Upper lobe of left lung (tissue), 6 donors: ENCODE data around the gene PLXNA3. TPM values are rescaled to one million over a fixed set of nuclear protein-coding genes. Genes with fewer than 3 reads are reported as not detected.

Source experiments
- ATAC-seq, 2 donors: fragments of 200-7000 bp; cut with Tn5 transposase; one replicate each; pipeline ENCODE4 v1.9.1; 2022; ENCODE audit warnings: mild to moderate bottlenecking in 2 of 2, moderate library complexity in 2 of 2; ENCODE audit not compliant: low FRiP score in 2 of 2
- DNase-seq, 2 donors: peaks; one replicate each; pipeline ENCODE4 v3.0.0-alpha.2; 2019 to 2020
- H3K27ac ChIP-seq, 4 donors: fragments of 200-600 bp; sonication (generic); one replicate each; pipeline ENCODE4 v1.5.1; 2016 to 2019
- H3K27me3 ChIP-seq, 4 donors: fragments of 200-600 bp; sonication (generic); one replicate each; pipeline ENCODE4 v1.5.1; 2017 to 2019
- H3K36me3 ChIP-seq, 4 donors: fragments of 200-600 bp; sonication (generic); one replicate each; pipeline ENCODE4 v1.5.1; 2016 to 2019
- H3K4me1 ChIP-seq, 4 donors: fragments of 200-600 bp; sonication (generic); one replicate each; pipeline ENCODE4 v1.5.1; 2018 to 2019
- H3K4me3 ChIP-seq, 4 donors: fragments of 200-600 bp; sonication (generic); one replicate each; pipeline ENCODE4 v1.5.1; 2017 to 2019; ENCODE audit warnings: mild to moderate bottlenecking in 2 of 4, moderate library complexity in 1 of 4
- H3K9me3 ChIP-seq, 4 donors: fragments of 200-600 bp; sonication (generic); one replicate each; pipeline ENCODE4 v1.5.1; 2018 to 2019
- CTCF ChIP-seq, 6 experiments: fragments of 450-650 bp in 4 of 6; fragments of 200-600 bp in 2 of 6; sonication (generic) in 2 of 6; IDR thresholded peaks; one replicate each; pipeline ENCODE4 v1.5.1; 2016 to 2019; ENCODE audit warnings: antibody characterized with exemption in 6 of 6
- EP300 ChIP-seq, 4 donors: sonication (generic); formaldehyde crosslinking; IDR thresholded peaks; one replicate each; pipeline ENCODE4 v1.5.1; 2017; ENCODE audit warnings: antibody characterized with exemption in 4 of 4, control low read depth in 2 of 4
- POLR2A ChIP-seq, 4 donors: fragments of 450-650 bp; IDR thresholded peaks; one replicate each; pipeline ENCODE4 v1.5.1; 2016 to 2017; ENCODE audit warnings: antibody characterized with exemption in 4 of 4, mild to moderate bottlenecking in 2 of 4
- POLR2AphosphoS5 ChIP-seq, 2 donors: sonication (generic); formaldehyde crosslinking; IDR thresholded peaks; one replicate each; pipeline ENCODE4 v1.5.1; 2017; ENCODE audit warnings: antibody characterized with exemption in 2 of 2
- WGBS, 2 donors: methylation state at CpG; one replicate each; pipeline ENCODE4 v1.1.5; 2017 to 2018; 5-methylcytosine and 5-hydroxymethylcytosine counted together
- total RNA-seq, 6 donors: library from RNA; depleted of rRNA in 4 of 6; stranded (reverse); fragments of >200 nt in 4 of 6; gene quantifications; one replicate each; pipeline versions ENCODE4 v1.1.0 to v1.2.1, GENCODE V29; 2016 to 2021
- donor health status: DM: no; HTN: no; CAD: no; lungs with moderate emphysema.
- donor health status: DM: no; HTN: yes; CAD: no; lungs with severe emphysema.

Gene PLXNA3
- total RNA-seq, 6 donors from 2014 or later, result 7.9 to 195 (median 36.3) TPM

GRCh38 chrX:154486396-154487207, 28.5 kb downstream of the PLXNA3 start, which contains the start of gene UBL4A:
TSS of gene UBL4A (minus strand) at chrX:154486615. CDS start at chrX:154486584, 31 bp downstream.
- Histone ChIP-seq H3K36me3 (peaks cover 0 to 17% (median 2%) of the 10 kb centered on the region in 4 donors), H3K4me3 (peak within 1 kb of the TSS; percentile 44 to 81 (median 76)), H3K4me1 (peaks cover 5 to 48% (median 17%) of the 10 kb centered on the region in 4 donors), H3K27me3 (no peaks in the 10 kb centered on the region), H3K9me3 (no peaks in the 10 kb centered on the region), H3K27ac (peak within 1 kb of the TSS; percentile 69 to 91 (median 84))
- peak in 2 of 4 donors; percentile 27 to 60 for TF ChIP-seq POLR2A (IDR thresholded peaks at IDR 0.05)
- peak in 1 of 2 donors; percentile 23 for TF ChIP-seq POLR2AphosphoS5 (IDR thresholded peaks at IDR 0.05)
- no peak for TF ChIP-seq EP300 (IDR thresholded peaks at IDR 0.05)
- peak in 1 of 6 experiments; percentile 7 for TF ChIP-seq CTCF (IDR thresholded peaks at IDR 0.05)
- WGBS, 2 donors, result 57% methylated on average over 38 of the region's 95 CpGs; no CpG with 5 or more reads in 1 of the 2 donors
- DNase-seq, result peak; percentile 53 to 94
- peak; percentile 2 to 73 for ATAC-seq

- ATAC-seq, result no peak
- peak overlapping the region in 1 of 4 donors; percentile 76 for H3K4me3 ChIP-seq
- H3K9me3 ChIP-seq, result no peaks in the 10 kb centered on the region
- peaks cover 0 to 17% (median 2%) of the 10 kb centered on the region in 4 donors for H3K36me3 ChIP-seq
- WGBS, 2 donors, result 90 to 93% methylated on average over 15 to 28 of the region's 28 CpGs
- no peak for DNase-seq
- no peak for TF ChIP-seq POLR2A (IDR thresholded peaks at IDR 0.05)
- H3K4me1 ChIP-seq, result peaks cover 5 to 50% (median 17%) of the 10 kb centered on the region in 4 donors
- H3K27me3 ChIP-seq, result no peaks in the 10 kb centered on the region
- peak overlapping the region in 1 of 4 donors; percentile 91 for H3K27ac ChIP-seq
Observed at GRCh38 chrX:154487518-154488290, 29.6 kb downstream of the PLXNA3 start.

GRCh38 chrX:154488336-154489075, 30.4 kb downstream of the PLXNA3 start:
- Histone ChIP-seq H3K9me3 (no peaks in the 10 kb centered on the region), H3K36me3 (peaks cover 0 to 17% (median 2%) of the 10 kb centered on the region in 4 donors), H3K27ac (no peak overlapping the region), H3K27me3 (no peaks in the 10 kb centered on the region), H3K4me3 (no peak overlapping the region), H3K4me1 (peaks cover 5 to 50% (median 17%) of the 10 kb centered on the region in 4 donors)
- TF ChIP-seq CTCF (IDR thresholded peaks at IDR 0.05) (no peak), POLR2AphosphoS5 (IDR thresholded peaks at IDR 0.05) (no peak), EP300 (IDR thresholded peaks at IDR 0.05) (no peak), POLR2A (IDR thresholded peaks at IDR 0.05) (no peak)
- WGBS, 2 donors, result 91 to 96% methylated on average over 6 to 20 of the region's 20 CpGs
- no peak for ATAC-seq
- DNase-seq, result no peak

GRCh38 chrX:154489182-154489581, 31.1 kb downstream of the PLXNA3 start:
- no peaks in the 10 kb centered on the region for H3K27me3 ChIP-seq
- H3K4me1 ChIP-seq, result peaks cover 5 to 50% (median 17%) of the 10 kb centered on the region in 4 donors
- H3K36me3 ChIP-seq, result peaks cover 0 to 13% (median 2%) of the 10 kb centered on the region in 4 donors
- DNase-seq (no peak), ATAC-seq (no peak)
- no peak for TF ChIP-seq CTCF (IDR thresholded peaks at IDR 0.05)
- no peak for TF ChIP-seq POLR2A (IDR thresholded peaks at IDR 0.05)
- H3K9me3 ChIP-seq, result no peaks in the 10 kb centered on the region
- H3K4me3 ChIP-seq, result peak overlapping the region in 3 of 4 donors; percentile 52 to 74 (median 67)
- peak overlapping the region in 3 of 4 donors; percentile 88 to 93 (median 90) for H3K27ac ChIP-seq
- WGBS, 2 donors, result 82% methylated on average over 4 of the region's 4 CpGs; no CpG with 5 or more reads in 1 of the 2 donors
